ENCODE data around the gene PNPLA2.

PNPLA2 gene

GRCh38 chr11:830295-831117 lies 11.8 kb downstream of the PNPLA2 start:
- no peak overlapping the region for H3K9ac ChIP-seq (ENCODE audit: low read length)
- peak overlapping the region; percentile 62 for H3K4me3 ChIP-seq (ENCODE audit: low read depth, low read length)
- no peaks in the 10 kb centered on the region for H3K9me3 ChIP-seq (ENCODE audit: control insufficient read depth, insufficient read depth, low read depth, low read length)
- H3K36me3 ChIP-seq (ENCODE audit: control insufficient read depth, insufficient read depth, low read length), result no peaks in the 10 kb centered on the region
- H3K27me3 ChIP-seq (ENCODE audit: control insufficient read depth, insufficient read depth, low read length), result peaks cover 70% of the 10 kb centered on the region
- no peak overlapping the region for H3K27ac ChIP-seq (ENCODE audit: low read depth, low read length)
- peaks cover 67% of the 10 kb centered on the region for H3K4me1 ChIP-seq (ENCODE audit: control insufficient read depth, insufficient read depth, low read length)

GRCh38 chr11:831118-831864 lies 12.6 kb downstream of the PNPLA2 start:
- H3K4me1 ChIP-seq (ENCODE audit: control insufficient read depth, insufficient read depth, low read length), result peaks cover 67% of the 10 kb centered on the region
- no peak overlapping the region for H3K9ac ChIP-seq (ENCODE audit: low read length)
- peaks cover 63% of the 10 kb centered on the region for H3K27me3 ChIP-seq (ENCODE audit: control insufficient read depth, insufficient read depth, low read length)
- H3K27ac ChIP-seq (ENCODE audit: low read depth, low read length), result no peak overlapping the region
- H3K9me3 ChIP-seq (ENCODE audit: control insufficient read depth, insufficient read depth, low read depth, low read length), result no peaks in the 10 kb centered on the region
- peak overlapping the region; percentile 75 for H3K4me3 ChIP-seq (ENCODE audit: low read depth, low read length)
- H3K36me3 ChIP-seq (ENCODE audit: control insufficient read depth, insufficient read depth, low read length), result no peaks in the 10 kb centered on the region; the same call in 1 of the 2 replicates

GRCh38 chr11:831961-832528 lies 13.3 kb downstream of the PNPLA2 start:
- Histone ChIP-seq H3K27ac (ENCODE audit: low read depth, low read length) (no peak overlapping the region), H3K9ac (ENCODE audit: low read length) (peak overlapping the region; percentile 64), H3K4me1 (ENCODE audit: control insufficient read depth, insufficient read depth, low read length) (peaks cover 67% of the 10 kb centered on the region)

GRCh38 chr11:832529-833113 lies 13.9 kb downstream of the PNPLA2 start, which contains the start of gene CD151:
Gene CD151 (plus strand): TSS chr11:832952. CDS start chr11:836070, 3,118 bp downstream.
- Histone ChIP-seq H3K36me3 (ENCODE audit: control insufficient read depth, insufficient read depth, low read length) (peaks cover 11% of the 10 kb centered on the region), H3K4me1 (ENCODE audit: control insufficient read depth, insufficient read depth, low read length) (peaks cover 64% of the 10 kb centered on the region), H3K9me3 (ENCODE audit: control insufficient read depth, insufficient read depth, low read depth, low read length) (no peaks in the 10 kb centered on the region), H3K9ac (ENCODE audit: low read length) (peak within 1 kb of the TSS; percentile 70), H3K4me3 (ENCODE audit: low read depth, low read length) (peak within 1 kb of the TSS; percentile 75), H3K27me3 (ENCODE audit: control insufficient read depth, insufficient read depth, low read length) (peaks cover 49% of the 10 kb centered on the region), H3K27ac (ENCODE audit: low read depth, low read length) (peak within 1 kb of the TSS; percentile 22; the same call in 1 of the 2 replicates)

More at GRCh38 chr11:831961-832528, 13.3 kb downstream of the PNPLA2 start:
- peaks cover 55% of the 10 kb centered on the region for H3K27me3 ChIP-seq (ENCODE audit: control insufficient read depth, insufficient read depth, low read length)
- peaks cover 5% of the 10 kb centered on the region for H3K36me3 ChIP-seq (ENCODE audit: control insufficient read depth, insufficient read depth, low read length)
- H3K4me3 ChIP-seq (ENCODE audit: low read depth, low read length), result peak overlapping the region; percentile 75
- H3K9me3 ChIP-seq (ENCODE audit: control insufficient read depth, insufficient read depth, low read depth, low read length), result no peaks in the 10 kb centered on the region

GRCh38 chr11:833114-833791 lies 14.5 kb downstream of the PNPLA2 start:
- peaks cover 16% of the 10 kb centered on the region for H3K36me3 ChIP-seq (ENCODE audit: control insufficient read depth, insufficient read depth, low read length)
- H3K27ac ChIP-seq (ENCODE audit: low read depth, low read length), result peak overlapping the region; percentile 22; the same call in 1 of the 2 replicates
- no peaks in the 10 kb centered on the region for H3K9me3 ChIP-seq (ENCODE audit: control insufficient read depth, insufficient read depth, low read depth, low read length)
- peaks cover 57% of the 10 kb centered on the region for H3K4me1 ChIP-seq (ENCODE audit: control insufficient read depth, insufficient read depth, low read length)
- H3K27me3 ChIP-seq (ENCODE audit: control insufficient read depth, insufficient read depth, low read length), result peaks cover 43% of the 10 kb centered on the region
- H3K4me3 ChIP-seq (ENCODE audit: low read depth, low read length), result peak overlapping the region; percentile 75
- H3K9ac ChIP-seq (ENCODE audit: low read length), result peak overlapping the region; percentile 70

GRCh38 chr11:833849-834311 lies 15.2 kb downstream of the PNPLA2 start:
- H3K27me3 ChIP-seq (ENCODE audit: control insufficient read depth, insufficient read depth, low read length), result peaks cover 37% of the 10 kb centered on the region
- H3K4me1 ChIP-seq (ENCODE audit: control insufficient read depth, insufficient read depth, low read length), result peaks cover 57% of the 10 kb centered on the region
- H3K36me3 ChIP-seq (ENCODE audit: control insufficient read depth, insufficient read depth, low read length), result peaks cover 22% of the 10 kb centered on the region
- no peak overlapping the region for H3K27ac ChIP-seq (ENCODE audit: low read depth, low read length)
- H3K9ac ChIP-seq (ENCODE audit: low read length), result peak overlapping the region; percentile 70
- peak overlapping the region; percentile 75 for H3K4me3 ChIP-seq (ENCODE audit: low read depth, low read length)
- H3K9me3 ChIP-seq (ENCODE audit: control insufficient read depth, insufficient read depth, low read depth, low read length), result no peaks in the 10 kb centered on the region

- no peak overlapping the region for H3K9ac ChIP-seq (ENCODE audit: low read length)
- H3K9me3 ChIP-seq (ENCODE audit: control insufficient read depth, insufficient read depth, low read depth, low read length), result no peaks in the 10 kb centered on the region
- H3K27me3 ChIP-seq (ENCODE audit: control insufficient read depth, insufficient read depth, low read length), result peaks cover 29% of the 10 kb centered on the region
- H3K36me3 ChIP-seq (ENCODE audit: control insufficient read depth, insufficient read depth, low read length), result peaks cover 30% of the 10 kb centered on the region
- peaks cover 51% of the 10 kb centered on the region for H3K4me1 ChIP-seq (ENCODE audit: control insufficient read depth, insufficient read depth, low read length)
- no peak overlapping the region for H3K27ac ChIP-seq (ENCODE audit: low read depth, low read length)
- peak overlapping the region; percentile 75 for H3K4me3 ChIP-seq (ENCODE audit: low read depth, low read length)
Measured at GRCh38 chr11:834371-835316, 15.9 kb downstream of the PNPLA2 start.

- no peak overlapping the region for H3K4me3 ChIP-seq (ENCODE audit: low read depth, low read length)
- H3K9ac ChIP-seq (ENCODE audit: low read length), result no peak overlapping the region
- peaks cover 13% of the 10 kb centered on the region for H3K27me3 ChIP-seq (ENCODE audit: control insufficient read depth, insufficient read depth, low read length)
- H3K9me3 ChIP-seq (ENCODE audit: control insufficient read depth, insufficient read depth, low read depth, low read length), result no peaks in the 10 kb centered on the region
- H3K36me3 ChIP-seq (ENCODE audit: control insufficient read depth, insufficient read depth, low read length), result peaks cover 45% of the 10 kb centered on the region
- no peak overlapping the region for H3K27ac ChIP-seq (ENCODE audit: low read depth, low read length)
- peaks cover 45% of the 10 kb centered on the region for H3K4me1 ChIP-seq (ENCODE audit: control insufficient read depth, insufficient read depth, low read length)
Measured at GRCh38 chr11:836274-836673, 17.6 kb downstream of the PNPLA2 start.

- no peak overlapping the region for H3K9ac ChIP-seq (ENCODE audit: low read length)
- no peak overlapping the region for H3K4me3 ChIP-seq (ENCODE audit: low read depth, low read length)
- peaks cover 45% of the 10 kb centered on the region for H3K36me3 ChIP-seq (ENCODE audit: control insufficient read depth, insufficient read depth, low read length)
- peaks cover 43% of the 10 kb centered on the region for H3K4me1 ChIP-seq (ENCODE audit: control insufficient read depth, insufficient read depth, low read length)
- peaks cover 9% of the 10 kb centered on the region for H3K27me3 ChIP-seq (ENCODE audit: control insufficient read depth, insufficient read depth, low read length)
- H3K27ac ChIP-seq (ENCODE audit: low read depth, low read length), result no peak overlapping the region
- no peaks in the 10 kb centered on the region for H3K9me3 ChIP-seq (ENCODE audit: control insufficient read depth, insufficient read depth, low read depth, low read length)
Measured at GRCh38 chr11:836700-837099, 18.0 kb downstream of the PNPLA2 start.

All from HUES6 (cell line).